ENCODE results near the gene MAP10.

The MAP10 gene

DNA sequence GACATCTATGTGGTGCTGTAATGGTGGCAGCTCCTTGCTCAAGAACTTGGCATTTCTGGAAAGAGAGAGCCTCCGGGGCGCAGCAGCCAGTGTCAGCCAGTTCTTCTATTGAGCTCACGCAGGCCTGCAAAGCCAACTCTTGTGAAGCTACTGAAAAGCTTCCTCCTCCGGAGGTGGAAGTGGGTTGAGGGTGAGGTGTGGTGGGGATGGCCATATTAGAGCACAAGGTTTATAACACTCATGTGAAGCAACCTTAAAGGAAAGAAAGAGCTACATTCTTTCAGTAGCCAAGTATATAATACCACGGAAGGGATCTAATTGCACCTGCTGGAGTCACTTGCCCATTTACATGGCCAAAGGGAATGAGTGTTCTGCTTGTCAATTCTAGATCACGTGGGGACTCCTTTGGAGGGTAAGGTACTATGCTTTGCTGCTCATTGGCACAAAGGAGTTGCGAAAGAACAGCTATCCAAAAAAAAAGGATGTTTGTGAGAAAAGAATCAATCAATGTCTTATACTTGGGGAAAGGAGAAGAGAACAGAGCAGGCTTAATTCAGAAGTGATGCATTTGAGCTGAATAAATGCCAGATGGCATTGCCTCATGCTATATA is 18.3 kb upstream of the MAP10 start:
- TF ChIP-seq, protein P1, sequence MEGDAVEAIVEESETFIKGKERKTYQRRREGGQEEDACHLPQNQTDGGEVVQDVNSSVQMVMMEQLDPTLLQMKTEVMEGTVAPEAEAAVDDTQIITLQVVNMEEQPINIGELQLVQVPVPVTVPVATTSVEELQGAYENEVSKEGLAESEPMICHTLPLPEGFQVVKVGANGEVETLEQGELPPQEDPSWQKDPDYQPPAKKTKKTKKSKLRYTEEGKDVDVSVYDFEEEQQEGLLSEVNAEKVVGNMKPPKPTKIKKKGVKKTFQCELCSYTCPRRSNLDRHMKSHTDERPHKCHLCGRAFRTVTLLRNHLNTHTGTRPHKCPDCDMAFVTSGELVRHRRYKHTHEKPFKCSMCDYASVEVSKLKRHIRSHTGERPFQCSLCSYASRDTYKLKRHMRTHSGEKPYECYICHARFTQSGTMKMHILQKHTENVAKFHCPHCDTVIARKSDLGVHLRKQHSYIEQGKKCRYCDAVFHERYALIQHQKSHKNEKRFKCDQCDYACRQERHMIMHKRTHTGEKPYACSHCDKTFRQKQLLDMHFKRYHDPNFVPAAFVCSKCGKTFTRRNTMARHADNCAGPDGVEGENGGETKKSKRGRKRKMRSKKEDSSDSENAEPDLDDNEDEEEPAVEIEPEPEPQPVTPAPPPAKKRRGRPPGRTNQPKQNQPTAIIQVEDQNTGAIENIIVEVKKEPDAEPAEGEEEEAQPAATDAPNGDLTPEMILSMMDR (IDR thresholded peaks at IDR 0.05; ENCODE audit: control insufficient read depth, extremely low read depth, insufficient read depth) = no peak

DNA sequence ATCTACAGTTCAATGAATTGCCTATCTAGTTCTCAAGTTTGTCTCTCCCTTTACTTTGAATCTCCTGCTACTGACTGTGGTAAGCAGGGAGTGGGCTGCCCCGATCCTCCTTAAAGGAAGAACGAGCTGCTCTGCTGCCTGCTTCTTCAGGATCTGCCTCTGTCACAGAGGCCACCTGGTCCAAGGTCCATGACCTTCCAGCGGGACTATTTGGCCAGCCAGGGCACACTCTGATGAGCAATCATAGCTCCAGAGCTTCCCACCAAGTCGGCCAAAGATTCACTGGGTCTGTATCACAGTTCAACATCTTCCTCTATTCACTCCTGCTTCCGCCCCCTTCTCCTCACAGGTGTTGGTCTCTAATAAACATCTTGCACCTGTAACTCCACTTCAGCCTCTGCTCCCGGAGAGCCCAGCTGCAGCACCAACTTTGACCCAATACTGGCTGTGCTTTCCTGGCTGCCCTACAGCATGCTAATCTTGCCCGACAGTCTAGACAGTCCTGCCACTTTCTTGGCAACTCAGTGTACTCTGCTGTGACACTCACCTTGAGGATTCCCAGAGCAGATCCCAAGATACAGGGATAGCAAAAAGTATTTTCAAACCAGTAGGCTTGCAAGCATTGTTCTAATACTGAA is 16.9 kb upstream of the MAP10 start:
- no peak overlapping the region for H3K4me3 ChIP-seq (ENCODE audit: low read depth, low read length)
- DNase-seq (ENCODE audit: low read depth) = no peak
- TF ChIP-seq, protein P1 (IDR thresholded peaks at IDR 0.05; ENCODE audit: control insufficient read depth, extremely low read depth, insufficient read depth) = no peak

More for the DNA sequence above, 18.3 kb upstream of the MAP10 start:
- H3K4me3 ChIP-seq (ENCODE audit: low read depth, low read length) = no peak overlapping the region
- no peak for DNase-seq (ENCODE audit: low read depth)

GRCh38 chr1:232789651-232790050 is 15.6 kb upstream of the MAP10 start:
- TF ChIP-seq, protein P1 (IDR thresholded peaks at IDR 0.05; ENCODE audit: control insufficient read depth, extremely low read depth, insufficient read depth) = no peak
- DNase-seq (ENCODE audit: low read depth) = no peak
- H3K4me3 ChIP-seq (ENCODE audit: low read depth, low read length) = no peak overlapping the region

DNA sequence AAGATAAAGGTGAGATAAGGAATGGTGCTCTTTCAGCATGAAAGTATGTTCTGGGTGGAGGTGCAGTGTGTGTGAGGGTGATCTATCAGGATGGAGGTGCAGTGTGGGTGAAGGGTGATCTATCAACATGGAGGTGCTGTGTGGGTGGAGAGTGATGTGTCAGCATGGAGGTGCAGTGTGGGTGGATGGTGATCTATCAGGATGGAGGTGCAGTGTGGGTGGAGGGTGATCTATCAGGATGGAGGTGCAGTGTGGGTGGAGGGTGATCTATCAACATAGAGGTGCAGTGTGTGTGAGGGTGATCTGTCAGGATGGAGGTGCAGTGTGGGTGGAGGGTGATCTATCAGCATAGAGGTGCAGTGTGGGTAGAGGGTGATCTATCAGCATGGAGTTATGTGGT is 12.3 kb upstream of the MAP10 start:
- TF ChIP-seq, protein P1 (IDR thresholded peaks at IDR 0.05; ENCODE audit: control insufficient read depth, extremely low read depth, insufficient read depth) = no peak
- no peak overlapping the region for H3K4me3 ChIP-seq (ENCODE audit: low read depth, low read length)
- DNase-seq (ENCODE audit: low read depth) = no peak

GRCh38 chr1:232793944-232794343 is 11.3 kb upstream of the MAP10 start:
- no peak overlapping the region for H3K4me3 ChIP-seq (ENCODE audit: low read depth, low read length)
- TF ChIP-seq, protein P1 (IDR thresholded peaks at IDR 0.05; ENCODE audit: control insufficient read depth, extremely low read depth, insufficient read depth) = peak; percentile 40
- peak; percentile 44 for DNase-seq (ENCODE audit: low read depth)

- no peak overlapping the region for H3K4me3 ChIP-seq (ENCODE audit: low read depth, low read length)
- DNase-seq (ENCODE audit: low read depth) = no peak
- TF ChIP-seq, protein P1 (IDR thresholded peaks at IDR 0.05; ENCODE audit: control insufficient read depth, extremely low read depth, insufficient read depth) = no peak
These were observed 9.6 kb upstream of the MAP10 start for GRCh38 chr1:232795497-232796053.

Measured in LNCaP clone FGC (cell line).